Right atrium auricular region (tissue), 2 donors: ENCODE measurements around the gene ZBED5. TPM values are rescaled to one million over a fixed set of nuclear protein-coding genes. Genes with fewer than 3 reads are reported as not detected.

Experiments
- DNase-seq: peaks from one replicate; pipeline ENCODE4 v3.0.0-alpha.2; 2019; ENCODE audit warnings: low spot score
- H3K27ac ChIP-seq, 2 donors: fragments of 200-600 bp; sonication (generic); 1 replicate in 1 of 2; 2 replicates in 1 of 2; pipeline ENCODE4 v1.5.1; 2016 to 2019
- H3K27me3 ChIP-seq, 2 donors: fragments of 200-600 bp; sonication (generic); one replicate each; pipeline versions ENCODE4 v1.5.1 to v1.6.0; 2017 to 2019
- H3K36me3 ChIP-seq: fragments of 200-600 bp; sonication (generic); one replicate; pipeline ENCODE4 v1.5.1; 2016
- H3K4me1 ChIP-seq, 2 donors: fragments of 200-600 bp; sonication (generic); one replicate each; pipeline versions ENCODE4 v1.5.1 to v1.6.0; 2017 to 2019
- H3K4me3 ChIP-seq, 2 donors: fragments of 200-600 bp; sonication (generic); 1 replicate in 1 of 2; 2 replicates in 1 of 2; pipeline ENCODE4 v1.5.1; 2017 to 2019; ENCODE audit warnings: mild to moderate bottlenecking in 1 of 2, moderate library complexity in 1 of 2
- H3K9me3 ChIP-seq, 2 donors: fragments of 200-600 bp; sonication (generic); one replicate each; pipeline ENCODE4 v1.5.1; 2019
- CTCF ChIP-seq, 2 donors: fragments of 200-600 bp; sonication (generic); IDR thresholded peaks; one replicate each; pipeline ENCODE4 v1.5.1; 2019; ENCODE audit warnings: antibody characterized with exemption in 2 of 2
- total RNA-seq, 2 donors: library from RNA; depleted of rRNA; stranded (reverse); fragments of >200 nt; gene quantifications; one replicate each; pipeline ENCODE4 v1.1.0, GENCODE V29; 2016

ZBED5 gene
- 10 to 100 TPM; 22.4 to 28.3 TPM for total RNA-seq

- DNase-seq: peak; percentile 99
- Histone ChIP-seq H3K27ac (peak within 1 kb of the TSS; percentile 99), H3K36me3 (peaks cover 31% of the 10 kb centered on the region), H3K4me1 (peaks cover 0 to 29% of the 10 kb centered on the region in 2 donors), H3K27me3 (no peaks in the 10 kb centered on the region), H3K9me3 (no peaks in the 10 kb centered on the region), H3K4me3 (peak within 1 kb of the TSS; percentile 68 to 89)
- peak in 1 of 2 donors; percentile 18 for TF ChIP-seq CTCF (IDR thresholded peaks at IDR 0.05)
These were observed at the start of gene ZBED5 for GRCh38 chr11:10857709-10858438. Gene ZBED5, minus strand, starts transcription at chr11:10858053. Its CDS starts 3,108 bp downstream, at chr11:10854945.

- no peak overlapping the region for H3K27ac ChIP-seq
- no peaks in the 10 kb centered on the region for H3K27me3 ChIP-seq
- H3K36me3 ChIP-seq: no peaks in the 10 kb centered on the region
- H3K4me1 ChIP-seq: peaks cover 0 to 12% of the 10 kb centered on the region in 2 donors
- DNase-seq: no peak
- H3K4me3 ChIP-seq: no peak overlapping the region
- no peaks in the 10 kb centered on the region for H3K9me3 ChIP-seq
- peak; percentile 13 to 51 for TF ChIP-seq CTCF (IDR thresholded peaks at IDR 0.05)
These were observed 48.7 kb upstream of the ZBED5 start for GRCh38 chr11:10906521-10906920.

DNA sequence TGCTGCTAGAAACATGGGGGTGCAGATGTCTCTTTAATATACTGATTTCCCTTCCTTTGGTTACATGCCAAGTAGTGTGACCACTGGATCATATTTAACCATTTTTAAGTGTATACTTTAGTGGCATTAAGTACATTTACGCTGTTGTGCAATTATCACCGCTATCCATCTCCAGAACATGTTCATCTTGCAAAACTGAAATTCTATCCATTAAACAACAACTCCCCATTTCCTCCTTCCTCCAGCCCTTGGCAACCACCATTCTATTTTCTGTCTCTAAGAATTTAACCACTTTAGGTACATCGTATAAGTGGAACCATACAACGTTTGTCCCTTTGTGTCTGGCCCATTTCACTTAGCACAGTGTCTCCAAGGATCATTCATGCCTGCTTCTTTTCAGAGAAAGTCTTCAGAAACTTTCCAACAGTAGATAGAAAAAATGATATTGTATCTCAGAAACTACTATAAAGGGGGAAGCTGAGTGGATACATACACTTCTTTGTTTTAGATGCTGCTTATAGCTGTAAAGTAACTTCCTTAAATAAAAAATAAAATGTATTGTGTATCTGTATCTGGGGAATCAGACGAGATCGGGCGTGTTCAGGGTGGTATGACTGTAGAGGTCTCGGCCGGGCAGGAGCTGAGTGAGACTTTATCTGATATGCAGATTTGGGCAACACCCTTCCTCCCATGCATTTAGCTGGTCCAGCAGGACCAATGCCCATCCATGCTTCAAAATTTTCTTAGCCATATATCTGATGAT lies 44.6 kb upstream of the ZBED5 start:
- H3K4me3 ChIP-seq: no peak overlapping the region
- H3K27ac ChIP-seq: no peak overlapping the region
- no peak for TF ChIP-seq CTCF (IDR thresholded peaks at IDR 0.05)
- peaks cover 0 to 36% of the 10 kb centered on the region in 2 donors for H3K4me1 ChIP-seq
- H3K27me3 ChIP-seq: no peaks in the 10 kb centered on the region
- no peak for DNase-seq
- H3K36me3 ChIP-seq: no peaks in the 10 kb centered on the region
- H3K9me3 ChIP-seq: no peaks in the 10 kb centered on the region

DNA sequence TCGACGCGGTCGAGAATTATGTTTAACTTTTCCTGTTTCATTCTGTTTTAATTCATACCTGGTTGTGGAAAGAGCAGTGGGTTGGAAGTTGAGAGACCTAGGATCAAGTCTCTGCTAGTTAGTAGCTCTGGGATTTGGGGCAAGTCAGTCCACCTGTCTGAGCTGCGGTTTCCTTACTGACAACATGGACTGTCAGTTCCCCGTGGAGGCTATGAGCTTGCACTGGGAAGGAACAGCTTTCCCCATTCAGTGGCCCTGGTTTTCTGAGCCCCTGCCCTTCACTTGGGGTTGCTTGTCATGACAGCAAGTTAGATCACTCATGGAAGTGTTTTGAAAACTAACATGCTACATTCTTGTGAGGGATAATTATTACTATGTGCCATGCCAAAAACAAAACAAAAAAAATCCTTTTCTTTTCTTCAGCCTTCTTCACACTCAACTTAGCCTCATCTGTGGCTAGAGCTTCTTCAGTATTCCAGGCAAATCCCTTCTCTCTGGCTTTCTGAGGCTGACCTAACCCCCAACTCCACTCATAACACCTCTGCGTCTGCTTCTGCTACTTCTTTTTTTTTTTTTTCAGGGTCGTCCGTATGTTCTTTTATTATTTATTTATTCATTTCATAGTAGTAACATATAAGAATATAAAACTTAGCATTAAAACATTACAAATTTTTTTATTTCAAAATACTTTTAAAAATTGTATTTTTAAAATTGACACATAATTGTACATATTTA lies 43.0 kb upstream of the ZBED5 start:
- no peak for TF ChIP-seq CTCF (IDR thresholded peaks at IDR 0.05)
- peaks cover 0 to 36% of the 10 kb centered on the region in 2 donors for H3K4me1 ChIP-seq

DNA sequence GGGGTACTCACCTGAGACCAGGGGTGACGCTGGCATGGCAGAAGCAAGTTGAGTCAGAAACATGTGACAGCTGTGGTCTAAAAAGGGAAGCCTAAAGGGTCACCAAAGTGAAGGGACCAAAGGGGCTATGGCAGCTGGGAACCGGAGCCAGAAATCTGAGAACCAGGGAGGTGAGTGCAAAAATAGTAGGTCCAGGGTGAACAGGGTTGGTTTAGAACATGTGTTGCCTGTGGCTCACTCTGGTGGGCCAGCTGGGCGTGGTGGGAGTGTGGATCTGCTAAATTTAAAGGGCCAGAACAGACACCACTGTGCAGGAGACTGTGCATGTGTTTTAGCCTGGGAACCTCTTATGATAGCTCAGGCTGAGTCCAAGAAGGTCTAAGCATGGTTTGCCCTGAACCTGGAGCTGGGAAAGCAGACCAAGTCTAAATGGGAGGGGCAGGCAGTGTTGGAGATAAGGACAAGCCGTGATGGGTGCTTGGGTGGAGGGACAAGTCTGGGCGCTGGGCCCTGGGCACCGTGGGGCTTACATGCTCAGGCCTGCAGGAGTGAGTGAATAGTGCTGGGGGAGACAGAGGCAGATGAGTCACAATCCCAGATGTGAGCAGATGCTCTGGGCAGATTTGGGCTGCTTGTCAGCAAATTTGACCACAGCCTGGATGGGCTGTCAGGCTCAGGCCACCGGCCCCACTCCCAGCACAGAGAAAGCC lies 41.4 kb upstream of the ZBED5 start:
- H3K27ac ChIP-seq: peak overlapping the region; percentile 90 to 92
- no peaks in the 10 kb centered on the region for H3K36me3 ChIP-seq
- DNase-seq: no peak
- no peak overlapping the region for H3K4me3 ChIP-seq
- H3K4me1 ChIP-seq: peaks cover 0 to 46% of the 10 kb centered on the region in 2 donors
- no peaks in the 10 kb centered on the region for H3K27me3 ChIP-seq
- no peaks in the 10 kb centered on the region for H3K9me3 ChIP-seq
- no peak for TF ChIP-seq CTCF (IDR thresholded peaks at IDR 0.05)

More for the DNA sequence above, 43.0 kb upstream of the ZBED5 start:
- peak overlapping the region; percentile 90 to 92 for H3K27ac ChIP-seq
- DNase-seq: no peak
- H3K36me3 ChIP-seq: no peaks in the 10 kb centered on the region
- H3K9me3 ChIP-seq: no peaks in the 10 kb centered on the region
- no peaks in the 10 kb centered on the region for H3K27me3 ChIP-seq
- no peak overlapping the region for H3K4me3 ChIP-seq
